Suprapubic skin (tissue), 3 donors: ENCODE measurements around the gene FXYD3.

Experiments used
- CTCF ChIP-seq, 2 donors: fragments of 200-600 bp in 1 of 2; fragments of 450-650 bp in 1 of 2; sonication (generic) in 1 of 2; IDR thresholded peaks; one replicate each; pipeline ENCODE4 v1.5.1; 2016 to 2019; ENCODE audit warnings: antibody characterized with exemption in 2 of 2, mild to moderate bottlenecking in 1 of 2, moderate library complexity in 1 of 2
- EP300 ChIP-seq: sonication (generic); formaldehyde crosslinking; IDR thresholded peaks from one replicate; pipeline ENCODE4 v1.6.1; 2017; ENCODE audit warnings: antibody characterized with exemption
- POLR2A ChIP-seq, 2 donors: fragments of 450-650 bp; IDR thresholded peaks; one replicate each; pipeline ENCODE4 v1.6.1; 2017; ENCODE audit warnings: antibody characterized with exemption in 2 of 2, mild to moderate bottlenecking in 2 of 2, moderate library complexity in 2 of 2

- no peak for TF ChIP-seq POLR2A (IDR thresholded peaks at IDR 0.05)
- TF ChIP-seq EP300 = no peak
- peak in 1 of 2 donors; percentile 78 for TF ChIP-seq CTCF (IDR thresholded peaks at IDR 0.05)
Observed at GRCh38 chr19:35142606-35143230, 27.1 kb downstream of the FXYD3 start.
